ENCODE measurements around the gene NOPCHAP1. TPM values are rescaled to one million over a fixed set of nuclear protein-coding genes. Genes with fewer than 3 reads are reported as not detected.

Gene NOPCHAP1
- polyA plus RNA-seq, 12 donors: 1.4 to 12.5 (median 10.2) TPM; not detected in 1

GRCh38 chr12:105015543-105015942 lies 29.4 kb downstream of the NOPCHAP1 start:
- no peak for DNase-seq

DNA sequence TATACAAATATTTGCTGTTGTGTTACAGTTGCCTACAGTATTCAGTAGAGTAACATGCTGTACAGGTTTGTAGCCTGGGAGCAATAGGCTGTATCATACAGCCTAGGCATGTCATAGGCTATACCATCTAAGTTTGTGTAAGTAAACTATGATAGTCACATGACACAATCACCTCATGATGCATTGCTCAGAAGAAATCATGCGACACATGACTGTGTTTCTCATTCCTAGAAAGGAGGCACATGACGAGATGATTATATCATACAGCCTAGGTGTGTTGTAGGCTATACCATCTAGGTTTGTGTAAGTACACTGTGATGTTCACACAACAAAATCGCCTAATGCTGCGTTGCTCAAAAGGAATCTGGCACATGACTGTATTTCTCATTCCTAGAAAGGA lies 31.9 kb downstream of the NOPCHAP1 start:
- DNase-seq: no peak

GRCh38 chr12:105018776-105019175 lies 32.7 kb downstream of the NOPCHAP1 start:
- no peak for DNase-seq

- DNase-seq: no peak
Observed at GRCh38 chr12:105020241-105020962, 34.3 kb downstream of the NOPCHAP1 start.

- DNase-seq: no peak
Observed at GRCh38 chr12:105024928-105025327, 38.8 kb downstream of the NOPCHAP1 start.

GRCh38 chr12:105025890-105026289 lies 39.8 kb downstream of the NOPCHAP1 start:
- DNase-seq: peak; percentile 79

DNA sequence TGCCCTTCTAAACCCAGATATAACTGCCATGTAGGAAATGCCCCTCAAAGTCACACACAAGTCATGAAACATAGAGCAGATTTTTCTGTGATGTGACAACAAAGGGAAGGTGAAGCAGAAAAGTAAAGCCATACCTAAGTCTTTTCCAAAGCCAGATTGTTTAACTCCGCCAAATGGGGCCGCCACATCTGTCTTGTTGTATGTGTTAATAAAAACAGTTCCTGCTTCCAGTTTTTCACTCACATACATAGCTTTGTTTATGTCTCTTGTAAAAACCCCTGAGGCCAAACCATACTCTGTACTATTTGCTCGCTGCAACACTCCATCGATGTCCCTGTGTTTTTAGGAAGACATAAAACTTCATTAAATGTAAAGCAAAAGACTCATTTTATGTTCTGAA lies 40.3 kb downstream of the NOPCHAP1 start:
- DNase-seq: no peak

DNA sequence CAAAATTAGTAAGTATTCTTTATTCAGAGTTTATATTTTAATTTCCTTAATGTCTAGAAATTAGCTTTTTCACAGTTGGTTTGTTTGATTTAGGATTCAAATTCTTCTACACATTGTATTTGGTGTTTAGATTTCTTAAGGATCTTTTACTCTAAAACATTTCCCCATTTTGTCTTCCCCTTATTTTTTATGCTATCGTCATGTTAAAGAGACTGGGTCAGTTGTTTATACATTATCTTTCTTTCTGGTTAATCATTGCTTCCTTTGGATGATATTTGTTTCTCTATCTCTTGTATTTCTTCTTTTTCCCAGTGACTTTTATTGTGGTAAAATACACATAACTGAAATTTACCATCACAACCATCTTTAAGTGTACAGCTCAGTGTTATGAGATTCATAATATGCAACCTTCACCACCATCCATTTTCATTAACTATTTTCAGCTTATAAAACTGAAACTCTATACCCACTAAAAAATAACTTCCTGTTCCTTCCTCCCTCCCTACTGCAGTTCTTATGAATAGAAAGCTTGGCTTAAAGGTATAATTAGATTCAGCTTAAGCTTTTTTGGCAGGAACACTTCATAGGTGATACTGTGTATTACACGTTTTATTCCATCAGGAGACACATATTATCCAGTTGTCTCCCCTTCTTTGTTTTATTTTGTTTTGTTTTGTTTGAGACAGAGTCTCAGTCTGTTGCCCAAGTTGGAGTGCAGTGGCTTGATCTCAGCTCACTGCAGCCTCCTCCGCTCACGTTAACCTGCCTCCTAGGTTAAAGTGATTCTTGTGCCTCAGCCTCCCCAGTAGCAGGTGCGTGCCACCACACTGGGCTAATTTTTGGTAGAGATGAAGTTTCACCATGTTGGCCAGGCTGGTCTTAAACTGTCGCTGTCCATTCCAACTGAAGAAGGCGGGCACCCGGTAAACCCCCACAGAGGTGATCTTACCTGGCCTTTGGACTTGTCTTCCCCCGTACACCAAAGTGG lies 45.0 kb downstream of the NOPCHAP1 start:
- DNase-seq: no peak

GRCh38 chr12:105032703-105033357 lies 46.7 kb downstream of the NOPCHAP1 start:
- DNase-seq: no peak

- DNase-seq: no peak
Observed at GRCh38 chr12:105033851-105034250, 47.7 kb downstream of the NOPCHAP1 start.

Other genes starting within 250 kb of the NOPCHAP1 start
- 1 to 10 TPM in 11 of 12 donors, not detected in 1; 2.4 to 6.7 (median 3.4) TPM for gene SLC41A2, start 28.0 kb upstream of the NOPCHAP1 start, polyA plus RNA-seq (ENCODE audit: insufficient read length in 12 of 12)
- gene ALDH1L2, start 98.1 kb downstream of the NOPCHAP1 start, polyA plus RNA-seq (ENCODE audit: insufficient read length in 12 of 12): 10 to 100 TPM in 4 of 12 donors, 1 to 10 TPM in 7, not detected in 1; 6.5 to 17.1 (median 9.6) TPM
- 10 to 100 TPM in 11 of 12 donors, not detected in 1; 27.2 to 54.0 (median 44.5) TPM for gene WASHC4, start 121.4 kb downstream of the NOPCHAP1 start, polyA plus RNA-seq (ENCODE audit: insufficient read length in 12 of 12)
- 10 to 100 TPM in 11 of 12 donors, not detected in 1; 21.7 to 65.5 (median 33.5) TPM for gene APPL2, start 249.9 kb downstream of the NOPCHAP1 start, polyA plus RNA-seq (ENCODE audit: insufficient read length in 12 of 12)

All from muscle of arm (tissue), 12 donors.